Neural cell (in vitro differentiated cells): Measurements from ENCODE around the gene TXK. TPM values are rescaled to one million over a fixed set of nuclear protein-coding genes. Genes with fewer than 3 reads are reported as not detected.

Experiments used
- H2AFZ ChIP-seq: fragments of 200-600, 300-800 bp; sonication (generic), shearing (Covaris generic); 2 replicates; pipeline ENCODE4 v1.6.0; 2014; ENCODE audit warnings: low read depth, mild to moderate bottlenecking, antibody characterized with exemption, low read length, moderate library complexity
- H3F3A ChIP-seq: fragments of 200-600 bp; shearing (Covaris generic); 2 replicates; pipeline ENCODE4 v1.6.1; 2016; ENCODE audit warnings: mild to moderate bottlenecking, moderate library complexity, mixed read lengths, antibody characterized with exemption, low read length; ENCODE audit not compliant: insufficient read depth, poor library complexity, severe bottlenecking
- H3K27ac ChIP-seq: fragments of 200-600, 300-800 bp; sonication (generic), shearing (Covaris generic); 2 replicates; pipeline ENCODE4 v1.5.1; 2014; ENCODE audit warnings: mild to moderate bottlenecking, low read length, moderate library complexity
- H3K27me3 ChIP-seq: fragments of 300-800, 200-600 bp; sonication (generic), shearing (Covaris generic); 2 replicates; pipeline ENCODE4 v1.6.0; 2014; ENCODE audit warnings: mild to moderate bottlenecking, low read depth, low read length, moderate library complexity; ENCODE audit not compliant: insufficient read depth
- H3K36me3 ChIP-seq: fragments of 300-800, 200-600 bp; sonication (generic), shearing (Covaris generic); 2 replicates; pipeline ENCODE4 v1.5.1; 2014; ENCODE audit warnings: mild to moderate bottlenecking, antibody characterized with exemption, low read length, moderate library complexity; ENCODE audit not compliant: insufficient read depth
- H3K4me2 ChIP-seq: fragments of 300-800, 200-600 bp; sonication (generic), shearing (Covaris generic); 2 replicates; pipeline ENCODE4 v1.6.0; 2014; ENCODE audit warnings: mild to moderate bottlenecking, low read length
- H3K4me3 ChIP-seq: fragments of 300-800, 200-600 bp; sonication (generic), shearing (Covaris generic); 2 replicates; pipeline ENCODE4 v1.5.1; 2014; ENCODE audit warnings: mild to moderate bottlenecking, low read length, moderate library complexity
- H3K79me2 ChIP-seq: fragments of 200-600 bp; shearing (Covaris generic); replicated peaks from 2 replicates; pipeline ENCODE4 v1.6.0; 2014; ENCODE audit warnings: mild to moderate bottlenecking, low read length, moderate library complexity; ENCODE audit not compliant: insufficient read depth
- H3K9ac ChIP-seq: fragments of 300-800, 200-600 bp; sonication (generic), shearing (Covaris generic); 2 replicates; pipeline ENCODE4 v1.6.1; 2016; ENCODE audit warnings: mild to moderate bottlenecking, low read length, mixed read lengths
- H3K9me2 ChIP-seq: fragments of 200-600 bp; shearing (Covaris generic); 2 replicates; pipeline ENCODE4 v1.6.1; 2016; ENCODE audit warnings: mild to moderate bottlenecking, low read length, mixed read lengths; ENCODE audit not compliant: insufficient read depth
- H3K9me3 ChIP-seq: fragments of 200-600, 300-800 bp; sonication (generic), shearing (Covaris generic); 2 replicates; pipeline ENCODE4 v1.6.1; 2016; ENCODE audit warnings: mild to moderate bottlenecking, mixed run types, low read length, moderate library complexity, mixed read lengths
- H4K20me1 ChIP-seq: fragments of 200-600 bp; shearing (Covaris generic); 2 replicates; pipeline ENCODE4 v1.6.1; 2016; ENCODE audit warnings: mild to moderate bottlenecking, mixed run types; ENCODE audit not compliant: insufficient read depth
- CTCF ChIP-seq: fragments of 450-650 bp; IDR thresholded peaks from 2 replicates; pipeline ENCODE4 v1.5.1; 2014; ENCODE audit warnings: antibody characterized with exemption, mild to moderate bottlenecking, moderate library complexity; ENCODE audit not compliant: poor library complexity, severe bottlenecking
- EP300 ChIP-seq: fragments of 450-650 bp; conservative IDR thresholded peaks from 2 replicates; pipeline ENCODE4 v1.6.1; 2014; ENCODE audit warnings: antibody characterized with exemption, mild to moderate bottlenecking, moderate library complexity; ENCODE audit not compliant: poor library complexity, severe bottlenecking
- EZH2 ChIP-seq: fragments of 200-600, 300-800 bp; shearing (Covaris generic), sonication (generic); IDR thresholded peaks from 2 replicates; pipeline ENCODE4 v1.6.1; 2014; ENCODE audit warnings: antibody characterized with exemption, low read length, borderline replicate concordance, mild to moderate bottlenecking; ENCODE audit not compliant: insufficient read depth, poor library complexity, severe bottlenecking
- MXI1 ChIP-seq: fragments of 450-650 bp; conservative IDR thresholded peaks from 2 replicates; pipeline ENCODE4 v1.6.1; 2014; ENCODE audit warnings: antibody characterized with exemption, mild to moderate bottlenecking; ENCODE audit not compliant: poor library complexity, severe bottlenecking
- POLR2AphosphoS5 ChIP-seq: IDR thresholded peaks from 2 replicates; pipeline ENCODE4 v1.6.1; 2012
- RAD21 ChIP-seq: fragments of 450-650 bp; conservative IDR thresholded peaks from 2 replicates; pipeline ENCODE4 v1.6.1; 2014; ENCODE audit warnings: antibody characterized with exemption, mild to moderate bottlenecking, moderate library complexity
- REST ChIP-seq: IDR thresholded peaks from 2 replicates; pipeline ENCODE4 v1.6.1; 2012; ENCODE audit warnings: borderline replicate concordance
- SMC3 ChIP-seq: fragments of 450-650 bp; conservative IDR thresholded peaks from 2 replicates; pipeline ENCODE4 v1.6.1; 2014; ENCODE audit warnings: antibody characterized with exemption, mild to moderate bottlenecking, moderate library complexity; ENCODE audit not compliant: poor library complexity
- TAF1 ChIP-seq: IDR thresholded peaks from 2 replicates; pipeline ENCODE4 v1.6.1; 2012; ENCODE audit warnings: low read depth
- polyA plus RNA-seq: library from polyadenylated mRNA; depleted of rRNA; stranded (reverse); fragments of >200 nt; gene quantifications from 2 replicates; pipeline ENCODE4 v1.2.3, GENCODE V29; 2014

TXK gene
- polyA plus RNA-seq, 1 donor from 2014 or later = not detected

- Histone ChIP-seq H3F3A (no peaks in the 10 kb centered on the region), H2AFZ (no peak overlapping the region), H3K4me2 (no peak overlapping the region), H3K9ac (no peak overlapping the region), H3K9me3 (no peaks in the 10 kb centered on the region), H3K79me2 (no peaks in the 10 kb centered on the region), H3K36me3 (no peaks in the 10 kb centered on the region), H4K20me1 (no peaks in the 10 kb centered on the region), H3K27ac (no peak overlapping the region), H3K4me3 (no peak overlapping the region), H3K27me3 (no peaks in the 10 kb centered on the region), H3K9me2 (no peaks in the 10 kb centered on the region)
- TF ChIP-seq CTCF = no peak
- TF ChIP-seq MXI1 = no peak
- TF ChIP-seq RAD21 = no peak
- TF ChIP-seq POLR2AphosphoS5 = no peak
These were observed 90.5 kb downstream of the TXK start for GRCh38 chr4:48043504-48043903.

GRCh38 chr4:48042979-48043461 is 91.0 kb downstream of the TXK start:
- Histone ChIP-seq H3K27me3 (no peaks in the 10 kb centered on the region), H3K36me3 (no peaks in the 10 kb centered on the region), H3F3A (no peaks in the 10 kb centered on the region), H3K4me2 (no peak overlapping the region), H3K4me3 (no peak overlapping the region), H2AFZ (no peak overlapping the region), H3K9me2 (no peaks in the 10 kb centered on the region), H3K9ac (no peak overlapping the region), H3K79me2 (no peaks in the 10 kb centered on the region), H3K27ac (no peak overlapping the region), H4K20me1 (no peaks in the 10 kb centered on the region), H3K9me3 (no peaks in the 10 kb centered on the region)
- TF ChIP-seq EP300 = no peak

- H3K27ac ChIP-seq = no peak overlapping the region
- H3K4me2 ChIP-seq = no peak overlapping the region
- no peaks in the 10 kb centered on the region for H3K9me2 ChIP-seq
- no peaks in the 10 kb centered on the region for H3K36me3 ChIP-seq
- no peak overlapping the region for H3K4me3 ChIP-seq
- no peaks in the 10 kb centered on the region for H3K9me3 ChIP-seq
- TF ChIP-seq SMC3 = no peak
- no peak for TF ChIP-seq EZH2
- TF ChIP-seq TAF1 = no peak
- no peak for TF ChIP-seq POLR2AphosphoS5
- no peak for TF ChIP-seq REST
- TF ChIP-seq RAD21 = no peak
- TF ChIP-seq EP300 = no peak
- no peak for TF ChIP-seq CTCF
- no peak for TF ChIP-seq MXI1
- H3F3A ChIP-seq = no peaks in the 10 kb centered on the region
- H4K20me1 ChIP-seq = no peaks in the 10 kb centered on the region
- H3K9ac ChIP-seq = no peak overlapping the region
- H3K27me3 ChIP-seq = no peaks in the 10 kb centered on the region
- no peak overlapping the region for H2AFZ ChIP-seq
- no peaks in the 10 kb centered on the region for H3K79me2 ChIP-seq
These were observed 92.4 kb downstream of the TXK start for GRCh38 chr4:48041535-48042137.
